Measurements from ENCODE around the gene GPR137.
"Not testable (repeated sequence)": the region's sequence is repeated elsewhere in the genome, so short reads cannot be mapped to it uniquely, and the experiment has no call there.

The GPR137 gene

GRCh38 chr11:64318766-64319761, 33.4 kb downstream of the GPR137 start:
- peak overlapping the region; percentile 79 to 95 for H3K9ac ChIP-seq (ENCODE audit: low read depth in 1 of 2, low read length in 2 of 2)
- H3K4me1 ChIP-seq (ENCODE audit: control insufficient read depth in 1 of 2, insufficient read depth in 2 of 2, low read length in 2 of 2): peaks cover 34 to 52% of the 10 kb centered on the region in 2 donors
- H3K27ac ChIP-seq (ENCODE audit: low read depth, low read length): peak overlapping the region; percentile 98
- no peaks in the 10 kb centered on the region for H3K27me3 ChIP-seq (ENCODE audit: control insufficient read depth in 1 of 2, insufficient read depth in 2 of 2, low read length in 2 of 2)
- peak overlapping the region; percentile 75 to 87 for H3K4me3 ChIP-seq (ENCODE audit: low read depth in 1 of 2, low read length in 2 of 2)
- H3K36me3 ChIP-seq (ENCODE audit: control insufficient read depth in 1 of 2, insufficient read depth in 2 of 2, low read length in 2 of 2): peaks cover 21 to 29% of the 10 kb centered on the region in 2 donors
- no peaks in the 10 kb centered on the region for H3K9me3 ChIP-seq (ENCODE audit: control insufficient read depth in 1 of 2, low read length in 2 of 2)

- H3K27me3 ChIP-seq (ENCODE audit: control insufficient read depth in 1 of 2, insufficient read depth in 2 of 2, low read length in 2 of 2): no peaks in the 10 kb centered on the region
- peaks cover 8 to 14% of the 10 kb centered on the region in 2 donors for H3K36me3 ChIP-seq (ENCODE audit: control insufficient read depth in 1 of 2, insufficient read depth in 2 of 2, low read length in 2 of 2)
- H3K9ac ChIP-seq (ENCODE audit: low read depth in 1 of 2, low read length in 2 of 2): no peak overlapping the region
- no peak overlapping the region for H3K4me3 ChIP-seq (ENCODE audit: low read depth in 1 of 2, low read length in 2 of 2)
- peaks cover 28 to 41% of the 10 kb centered on the region in 2 donors for H3K4me1 ChIP-seq (ENCODE audit: control insufficient read depth in 1 of 2, insufficient read depth in 2 of 2, low read length in 2 of 2)
- H3K9me3 ChIP-seq (ENCODE audit: control insufficient read depth in 1 of 2, low read length in 2 of 2): no peaks in the 10 kb centered on the region
- no peak overlapping the region for H3K27ac ChIP-seq (ENCODE audit: low read depth, low read length)
Measured at GRCh38 chr11:64320556-64320955, 34.9 kb downstream of the GPR137 start.

- H3K4me3 ChIP-seq (ENCODE audit: low read depth in 1 of 2, low read length in 2 of 2): no peak overlapping the region
- peaks cover 6 to 9% of the 10 kb centered on the region in 2 donors for H3K36me3 ChIP-seq (ENCODE audit: control insufficient read depth in 1 of 2, insufficient read depth in 2 of 2, low read length in 2 of 2)
- no peaks in the 10 kb centered on the region for H3K9me3 ChIP-seq (ENCODE audit: control insufficient read depth in 1 of 2, low read length in 2 of 2)
- H3K9ac ChIP-seq (ENCODE audit: low read depth in 1 of 2, low read length in 2 of 2): peak overlapping the region; percentile 39 to 47
- no peaks in the 10 kb centered on the region for H3K27me3 ChIP-seq (ENCODE audit: control insufficient read depth in 1 of 2, insufficient read depth in 2 of 2, low read length in 2 of 2)
- H3K4me1 ChIP-seq (ENCODE audit: control insufficient read depth in 1 of 2, insufficient read depth in 2 of 2, low read length in 2 of 2): peaks cover 27 to 39% of the 10 kb centered on the region in 2 donors
- no peak overlapping the region for H3K27ac ChIP-seq (ENCODE audit: low read depth, low read length)
Measured at GRCh38 chr11:64321026-64321425, 35.4 kb downstream of the GPR137 start.

- Histone ChIP-seq H3K27me3 (ENCODE audit: control insufficient read depth in 1 of 2, insufficient read depth in 2 of 2, low read length in 2 of 2) (no peaks in the 10 kb centered on the region), H3K9ac (ENCODE audit: low read depth in 1 of 2, low read length in 2 of 2) (peak overlapping the region; percentile 39 to 47), H3K27ac (ENCODE audit: low read depth, low read length) (peak overlapping the region; percentile 32)
Measured at GRCh38 chr11:64321533-64321932, 35.9 kb downstream of the GPR137 start.

GRCh38 chr11:64322925-64323260, 37.2 kb downstream of the GPR137 start:
- peaks cover 4 to 6% of the 10 kb centered on the region in 2 donors for H3K36me3 ChIP-seq (ENCODE audit: control insufficient read depth in 1 of 2, insufficient read depth in 2 of 2, low read length in 2 of 2)
- no peak overlapping the region for H3K27ac ChIP-seq (ENCODE audit: low read depth, low read length)
- H3K4me3 ChIP-seq (ENCODE audit: low read depth in 1 of 2, low read length in 2 of 2): no peak overlapping the region
- H3K9ac ChIP-seq (ENCODE audit: low read depth in 1 of 2, low read length in 2 of 2): no peak overlapping the region
- H3K27me3 ChIP-seq (ENCODE audit: control insufficient read depth in 1 of 2, insufficient read depth in 2 of 2, low read length in 2 of 2): no peaks in the 10 kb centered on the region
- peaks cover 23 to 33% of the 10 kb centered on the region in 2 donors for H3K4me1 ChIP-seq (ENCODE audit: control insufficient read depth in 1 of 2, insufficient read depth in 2 of 2, low read length in 2 of 2)
- no peaks in the 10 kb centered on the region for H3K9me3 ChIP-seq (ENCODE audit: control insufficient read depth in 1 of 2, low read length in 2 of 2)

More at GRCh38 chr11:64321533-64321932, 35.9 kb downstream of the GPR137 start:
- no peaks in the 10 kb centered on the region for H3K9me3 ChIP-seq (ENCODE audit: control insufficient read depth in 1 of 2, low read length in 2 of 2)
- peaks cover 23 to 34% of the 10 kb centered on the region in 2 donors for H3K4me1 ChIP-seq (ENCODE audit: control insufficient read depth in 1 of 2, insufficient read depth in 2 of 2, low read length in 2 of 2)
- no peak overlapping the region for H3K4me3 ChIP-seq (ENCODE audit: low read depth in 1 of 2, low read length in 2 of 2)
- H3K36me3 ChIP-seq (ENCODE audit: control insufficient read depth in 1 of 2, insufficient read depth in 2 of 2, low read length in 2 of 2): peaks cover 4 to 6% of the 10 kb centered on the region in 2 donors

- H3K27ac ChIP-seq (ENCODE audit: low read depth, low read length): no peak overlapping the region
- no peak overlapping the region for H3K4me3 ChIP-seq (ENCODE audit: low read depth in 1 of 2, low read length in 2 of 2)
- peaks cover 23 to 35% of the 10 kb centered on the region in 2 donors for H3K4me1 ChIP-seq (ENCODE audit: control insufficient read depth in 1 of 2, insufficient read depth in 2 of 2, low read length in 2 of 2)
- no peaks in the 10 kb centered on the region for H3K27me3 ChIP-seq (ENCODE audit: control insufficient read depth in 1 of 2, insufficient read depth in 2 of 2, low read length in 2 of 2)
- no peak overlapping the region for H3K9ac ChIP-seq (ENCODE audit: low read depth in 1 of 2, low read length in 2 of 2)
- H3K9me3 ChIP-seq (ENCODE audit: control insufficient read depth in 1 of 2, low read length in 2 of 2): no peaks in the 10 kb centered on the region
- H3K36me3 ChIP-seq (ENCODE audit: control insufficient read depth in 1 of 2, insufficient read depth in 2 of 2, low read length in 2 of 2): peaks cover 4 to 6% of the 10 kb centered on the region in 2 donors
Measured at GRCh38 chr11:64323373-64323772, 37.7 kb downstream of the GPR137 start.

- not testable (repeated sequence) for H3K27me3 ChIP-seq (ENCODE audit: control insufficient read depth in 1 of 2, insufficient read depth in 2 of 2, low read length in 2 of 2); H3K9ac ChIP-seq (ENCODE audit: low read depth in 1 of 2, low read length in 2 of 2); H3K4me3 ChIP-seq (ENCODE audit: low read depth in 1 of 2, low read length in 2 of 2); H3K27ac ChIP-seq (ENCODE audit: low read depth, low read length); H3K9me3 ChIP-seq (ENCODE audit: control insufficient read depth in 1 of 2, low read length in 2 of 2); H3K36me3 ChIP-seq (ENCODE audit: control insufficient read depth in 1 of 2, insufficient read depth in 2 of 2, low read length in 2 of 2)
- H3K4me1 ChIP-seq (ENCODE audit: control insufficient read depth in 1 of 2, insufficient read depth in 2 of 2, low read length in 2 of 2): peaks cover 21 to 33% of the 10 kb centered on the region in 2 donors
Measured at GRCh38 chr11:64323984-64324383, 38.3 kb downstream of the GPR137 start.

- Histone ChIP-seq H3K9me3 (ENCODE audit: control insufficient read depth in 1 of 2, low read length in 2 of 2) (no peaks in the 10 kb centered on the region), H3K4me3 (ENCODE audit: low read depth in 1 of 2, low read length in 2 of 2) (no peak overlapping the region), H3K36me3 (ENCODE audit: control insufficient read depth in 1 of 2, insufficient read depth in 2 of 2, low read length in 2 of 2) (peaks cover 4 to 6% of the 10 kb centered on the region in 2 donors), H3K4me1 (ENCODE audit: control insufficient read depth in 1 of 2, insufficient read depth in 2 of 2, low read length in 2 of 2) (peaks cover 23 to 35% of the 10 kb centered on the region in 2 donors), H3K27me3 (ENCODE audit: control insufficient read depth in 1 of 2, insufficient read depth in 2 of 2, low read length in 2 of 2) (no peaks in the 10 kb centered on the region), H3K9ac (ENCODE audit: low read depth in 1 of 2, low read length in 2 of 2) (no peak overlapping the region), H3K27ac (ENCODE audit: low read depth, low read length) (no peak overlapping the region)
Measured at GRCh38 chr11:64324692-64325469, 39.2 kb downstream of the GPR137 start.

- Histone ChIP-seq H3K36me3 (ENCODE audit: control insufficient read depth in 1 of 2, insufficient read depth in 2 of 2, low read length in 2 of 2) (peaks cover 0 to 6% of the 10 kb centered on the region in 2 donors), H3K4me1 (ENCODE audit: control insufficient read depth in 1 of 2, insufficient read depth in 2 of 2, low read length in 2 of 2) (peaks cover 26 to 32% of the 10 kb centered on the region in 2 donors), H3K9ac (ENCODE audit: low read depth in 1 of 2, low read length in 2 of 2) (no peak overlapping the region), H3K27ac (ENCODE audit: low read depth, low read length) (no peak overlapping the region), H3K4me3 (ENCODE audit: low read depth in 1 of 2, low read length in 2 of 2) (no peak overlapping the region), H3K9me3 (ENCODE audit: control insufficient read depth in 1 of 2, low read length in 2 of 2) (no peaks in the 10 kb centered on the region), H3K27me3 (ENCODE audit: control insufficient read depth in 1 of 2, insufficient read depth in 2 of 2, low read length in 2 of 2) (no peaks in the 10 kb centered on the region)
Measured at GRCh38 chr11:64327375-64327774, 41.7 kb downstream of the GPR137 start.

GRCh38 chr11:64327993-64328392, 42.3 kb downstream of the GPR137 start:
- no peaks in the 10 kb centered on the region for H3K27me3 ChIP-seq (ENCODE audit: control insufficient read depth in 1 of 2, insufficient read depth in 2 of 2, low read length in 2 of 2)
- no peak overlapping the region for H3K4me3 ChIP-seq (ENCODE audit: low read depth in 1 of 2, low read length in 2 of 2)
- H3K9ac ChIP-seq (ENCODE audit: low read depth in 1 of 2, low read length in 2 of 2): no peak overlapping the region
- peaks cover 25 to 33% of the 10 kb centered on the region in 2 donors for H3K4me1 ChIP-seq (ENCODE audit: control insufficient read depth in 1 of 2, insufficient read depth in 2 of 2, low read length in 2 of 2)
- no peaks in the 10 kb centered on the region for H3K9me3 ChIP-seq (ENCODE audit: control insufficient read depth in 1 of 2, low read length in 2 of 2)
- peaks cover 0 to 1% of the 10 kb centered on the region in 2 donors for H3K36me3 ChIP-seq (ENCODE audit: control insufficient read depth in 1 of 2, insufficient read depth in 2 of 2, low read length in 2 of 2)
- no peak overlapping the region for H3K27ac ChIP-seq (ENCODE audit: low read depth, low read length)
